Liver (tissue), 3 donors: ENCODE measurements around the gene INSR.

ENCODE experiments used
- CTCF ChIP-seq: fragments of 150-350 bp; IDR thresholded peaks from 2 replicates; pipeline ENCODE4 v1.5.1; 2017; ENCODE audit warnings: improper control_type of control experiment, low read depth, low read length; ENCODE audit not compliant: missing input control
- EGR1 ChIP-seq, 2 donors: IDR thresholded peaks; 2 replicates each; pipeline ENCODE4 v1.6.1; 2016 to 2018; ENCODE audit warnings: antibody characterized with exemption in 2 of 2, low read depth in 2 of 2
- FOXA2 ChIP-seq: IDR thresholded peaks from 2 replicates; pipeline ENCODE4 v1.6.1; 2016; ENCODE audit warnings: antibody characterized with exemption
- GABPA ChIP-seq, 2 donors: IDR thresholded peaks in 1 of 2; conservative IDR thresholded peaks in 1 of 2; 2 replicates each; pipeline ENCODE4 v1.6.1; 2016; ENCODE audit warnings: antibody characterized with exemption in 2 of 2, mild to moderate bottlenecking in 1 of 2, moderate library complexity in 1 of 2
- HNF4G ChIP-seq: IDR thresholded peaks from 2 replicates; pipeline ENCODE4 v1.6.1; 2016; ENCODE audit warnings: antibody characterized with exemption
- NR2F2 ChIP-seq: IDR thresholded peaks from 2 replicates; pipeline ENCODE4 v1.6.1; 2016; ENCODE audit warnings: antibody characterized with exemption
- SP1 ChIP-seq: IDR thresholded peaks from 2 replicates; pipeline ENCODE4 v1.6.1; 2018; ENCODE audit warnings: antibody characterized with exemption, mild to moderate bottlenecking
- TAF1 ChIP-seq: conservative IDR thresholded peaks from 2 replicates; pipeline ENCODE4 v1.6.1; 2016; ENCODE audit warnings: antibody characterized with exemption, mild to moderate bottlenecking
- YY1 ChIP-seq: IDR thresholded peaks from 2 replicates; pipeline ENCODE4 v1.6.1; 2016; ENCODE audit warnings: antibody characterized with exemption, mild to moderate bottlenecking
- donor health status: healthy.
- donor health status: healthy.

GRCh38 chr19:7297742-7298141 is 3.5 kb upstream of the INSR start:
- TF ChIP-seq CTCF (no peak), NR2F2 (no peak), EGR1 (IDR thresholded peaks at IDR 0.05; ENCODE audit: low read depth in 2 of 2) (no peak), GABPA (IDR thresholded peaks at IDR 0.05 in 1 of 2, conservative IDR thresholded peaks at IDR 0.05 in 1 of 2) (no peak), YY1 (no peak), FOXA2 (no peak), SP1 (no peak), TAF1 (no peak), HNF4G (no peak)
